DOHH2 (cell line): ENCODE results near the gene KCNC1.

Experiments
- H3F3A ChIP-seq: fragments of 200-600 bp; sonication (generic), shearing (Covaris generic); 2 replicates; pipeline ENCODE4 v1.6.0; 2016; ENCODE audit warnings: antibody characterized with exemption, mild to moderate bottlenecking; ENCODE audit not compliant: control insufficient read depth, insufficient read depth
- H3K27ac ChIP-seq: fragments of 200-600 bp; sonication (generic); 2 replicates; pipeline ENCODE4 v1.5.1; 2014; ENCODE audit warnings: low read depth, mild to moderate bottlenecking, low read length, moderate library complexity
- H3K27me3 ChIP-seq: fragments of 200-600 bp; sonication (generic); 2 replicates; pipeline ENCODE4 v1.6.1; 2014; ENCODE audit warnings: mild to moderate bottlenecking, low read length, mixed read lengths; ENCODE audit not compliant: control insufficient read depth
- H3K36me3 ChIP-seq: fragments of 200-600 bp; sonication (generic); 2 replicates; pipeline ENCODE4 v1.6.1; 2014; ENCODE audit warnings: mild to moderate bottlenecking, low read length, moderate library complexity, mixed read lengths; ENCODE audit not compliant: control insufficient read depth
- H3K4me1 ChIP-seq: fragments of 200-600 bp; sonication (generic); 2 replicates; pipeline ENCODE4 v1.6.1; 2014; ENCODE audit warnings: mild to moderate bottlenecking, low read length, mixed read lengths; ENCODE audit not compliant: control insufficient read depth
- H3K4me2 ChIP-seq: fragments of 200-600 bp; sonication (generic); 2 replicates; pipeline ENCODE4 v1.6.0; 2014; ENCODE audit warnings: mild to moderate bottlenecking, low read length, moderate library complexity
- H3K4me3 ChIP-seq: fragments of 200-600 bp; sonication (generic); 2 replicates; pipeline ENCODE4 v1.5.1; 2014; ENCODE audit warnings: mild to moderate bottlenecking, low read length, mixed read lengths
- H3K79me2 ChIP-seq: fragments of 200-600 bp; sonication (generic); 2 replicates; pipeline ENCODE4 v1.6.1; 2014; ENCODE audit warnings: mild to moderate bottlenecking, low read length, mixed read lengths; ENCODE audit not compliant: control insufficient read depth
- H3K9me2 ChIP-seq: fragments of 200-600 bp; sonication (generic); replicated peaks from 2 replicates; pipeline ENCODE4 v1.6.1; 2014; ENCODE audit warnings: mild to moderate bottlenecking, low read length, mixed read lengths; ENCODE audit not compliant: control insufficient read depth
- H3K9me3 ChIP-seq: fragments of 200-600 bp; sonication (generic); 2 replicates; pipeline ENCODE4 v1.6.1; 2014; ENCODE audit warnings: antibody characterized with exemption, low read length, mixed read lengths; ENCODE audit not compliant: control insufficient read depth, insufficient read depth
- H4K20me1 ChIP-seq: fragments of 200-600 bp; sonication (generic); 2 replicates; pipeline ENCODE4 v1.6.0; 2014; ENCODE audit warnings: low read depth, mild to moderate bottlenecking, antibody characterized with exemption, low read length, moderate library complexity; ENCODE audit not compliant: control insufficient read depth, insufficient read depth
- CTCF ChIP-seq: fragments of 200-600 bp; sonication (generic); IDR thresholded peaks from one replicate; pipeline ENCODE4 v1.5.1; 2014; ENCODE audit warnings: antibody characterized with exemption, mild to moderate bottlenecking, low read depth, low read length; ENCODE audit not compliant: poor library complexity, severe bottlenecking
- EZH2phosphoT487 ChIP-seq: fragments of 200-600 bp; sonication (generic); IDR thresholded peaks from 2 replicates; pipeline ENCODE4 v1.6.1; 2017; ENCODE audit warnings: borderline replicate concordance, mild to moderate bottlenecking, antibody characterized with exemption, low read length, moderate library complexity, mixed read lengths

KCNC1 gene

DNA sequence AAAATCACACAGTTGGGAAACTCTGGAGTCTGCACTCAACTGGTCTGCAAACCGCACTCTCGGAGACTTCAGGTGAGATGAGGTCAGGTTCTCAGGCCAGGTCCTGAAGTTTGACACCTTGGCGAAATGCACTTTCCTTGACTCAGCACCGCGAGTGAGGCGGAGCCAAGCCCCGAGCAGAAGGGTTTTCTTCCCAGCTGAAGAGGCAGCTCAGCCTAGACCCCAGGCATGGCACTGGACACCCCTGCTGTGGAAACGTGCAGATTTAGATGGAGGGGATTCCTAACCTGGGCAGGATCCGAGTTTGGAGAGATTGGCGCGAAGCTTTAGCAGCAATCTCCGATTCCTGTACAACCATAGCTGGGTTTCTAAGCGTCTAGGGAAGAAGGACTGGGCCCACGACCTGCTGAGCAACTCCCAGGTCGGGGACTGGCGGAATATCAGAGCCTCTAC lies 16.0 kb upstream of the KCNC1 start:
- no peaks in the 10 kb centered on the region for H3K4me1 ChIP-seq
- H3F3A ChIP-seq, result no peaks in the 10 kb centered on the region
- H3K27ac ChIP-seq, result no peak overlapping the region
- H4K20me1 ChIP-seq, result 0 out of 2 replicates have a peak, but pooled peaks cover 4% of the 10 kb centered on the region
- no peaks in the 10 kb centered on the region for H3K9me3 ChIP-seq
- no peak overlapping the region for H3K4me2 ChIP-seq
- 0 out of 2 replicates have a peak, but pooled peaks cover 12% of the 10 kb centered on the region for H3K27me3 ChIP-seq
- no peaks in the 10 kb centered on the region for H3K9me2 ChIP-seq
- TF ChIP-seq EZH2phosphoT487 (no peak), CTCF (no peak)
- H3K79me2 ChIP-seq, result no peaks in the 10 kb centered on the region
- H3K4me3 ChIP-seq, result no peak overlapping the region
- H3K36me3 ChIP-seq, result no peaks in the 10 kb centered on the region

DNA sequence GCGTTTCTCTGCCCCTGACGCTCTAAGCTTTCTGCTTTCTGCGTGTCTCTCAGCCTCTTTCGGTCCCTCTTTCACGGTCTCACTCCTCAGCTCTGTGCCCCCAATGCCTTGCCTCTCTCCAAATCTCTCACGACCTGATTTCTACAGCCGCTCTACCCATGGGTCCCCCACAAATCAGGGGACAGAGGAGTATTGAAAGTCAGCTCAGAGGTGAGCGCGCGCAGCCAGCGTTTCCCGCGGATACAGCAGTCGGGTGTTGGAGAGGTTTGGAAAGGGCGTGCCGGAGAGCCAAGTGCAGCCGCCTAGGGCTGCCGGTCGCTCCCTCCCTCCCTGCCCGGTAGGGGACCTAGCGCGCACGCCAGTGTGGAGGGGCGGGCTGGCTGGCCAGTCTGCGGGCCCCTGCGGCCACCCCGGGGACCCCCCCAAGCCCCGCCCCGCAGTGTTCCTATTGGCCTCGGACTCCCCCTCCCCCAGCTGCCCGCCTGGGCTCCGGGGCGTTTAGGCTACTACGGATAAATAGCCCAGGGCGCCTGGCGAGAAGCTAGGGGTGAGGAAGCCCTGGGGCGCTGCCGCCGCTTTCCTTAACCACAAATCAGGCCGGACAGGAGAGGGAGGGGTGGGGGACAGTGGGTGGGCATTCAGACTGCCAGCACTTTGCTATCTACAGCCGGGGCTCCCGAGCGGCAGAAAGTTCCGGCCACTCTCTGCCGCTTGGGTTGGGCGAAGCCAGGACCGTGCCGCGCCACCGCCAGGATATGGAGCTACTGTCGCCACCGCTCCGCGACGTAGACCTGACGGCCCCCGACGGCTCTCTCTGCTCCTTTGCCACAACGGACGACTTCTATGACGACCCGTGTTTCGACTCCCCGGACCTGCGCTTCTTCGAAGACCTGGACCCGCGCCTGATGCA lies 15.3 kb upstream of the KCNC1 start, which contains the start of gene MYOD1:
Gene MYOD1 (plus strand): TSS at position 544 of the 910 bp plus-strand sequence. CDS start 212 bp downstream, at position 756.
- Histone ChIP-seq H3K36me3 (no peaks in the 10 kb centered on the region), H3K4me3 (no peak within 1 kb of the TSS), H3K79me2 (no peaks in the 10 kb centered on the region), H3K4me1 (no peaks in the 10 kb centered on the region), H3K27me3 (0 out of 2 replicates have a peak, but pooled peaks cover 12% of the 10 kb centered on the region), H3K4me2 (no peak within 1 kb of the TSS), H3F3A (no peaks in the 10 kb centered on the region), H3K9me2 (no peaks in the 10 kb centered on the region), H4K20me1 (0 out of 2 replicates have a peak, but pooled peaks cover 4% of the 10 kb centered on the region), H3K9me3 (no peaks in the 10 kb centered on the region), H3K27ac (no peak within 1 kb of the TSS)
- TF ChIP-seq CTCF (no peak), EZH2phosphoT487 (no peak)

GRCh38 chr11:17719938-17720795 lies 14.4 kb upstream of the KCNC1 start:
- Histone ChIP-seq H3K27me3 (0 out of 2 replicates have a peak, but pooled peaks cover 12% of the 10 kb centered on the region), H3K4me1 (no peaks in the 10 kb centered on the region), H3K27ac (no peak overlapping the region), H3F3A (no peaks in the 10 kb centered on the region), H3K4me2 (no peak overlapping the region), H3K4me3 (no peak overlapping the region), H3K36me3 (no peaks in the 10 kb centered on the region), H3K9me3 (no peaks in the 10 kb centered on the region), H4K20me1 (0 out of 2 replicates have a peak, but pooled peaks cover 4% of the 10 kb centered on the region), H3K9me2 (no peaks in the 10 kb centered on the region), H3K79me2 (no peaks in the 10 kb centered on the region)
- TF ChIP-seq CTCF, result no peak
